ENCODE measurements around the gene DISP2.

DISP2 gene

GRCh38 chr15:40416056-40416455 is 58.0 kb downstream of the DISP2 start:
- H3K79me2 ChIP-seq (ENCODE audit: insufficient read depth, low read length), result no peaks in the 10 kb centered on the region
- H3K27ac ChIP-seq (ENCODE audit: low read depth, low read length), result no peak overlapping the region
- TF ChIP-seq EZH2phosphoT487 (conservative IDR thresholded peaks at IDR 0.05; ENCODE audit: low read length), result no peak
- TF ChIP-seq, protein P1, sequence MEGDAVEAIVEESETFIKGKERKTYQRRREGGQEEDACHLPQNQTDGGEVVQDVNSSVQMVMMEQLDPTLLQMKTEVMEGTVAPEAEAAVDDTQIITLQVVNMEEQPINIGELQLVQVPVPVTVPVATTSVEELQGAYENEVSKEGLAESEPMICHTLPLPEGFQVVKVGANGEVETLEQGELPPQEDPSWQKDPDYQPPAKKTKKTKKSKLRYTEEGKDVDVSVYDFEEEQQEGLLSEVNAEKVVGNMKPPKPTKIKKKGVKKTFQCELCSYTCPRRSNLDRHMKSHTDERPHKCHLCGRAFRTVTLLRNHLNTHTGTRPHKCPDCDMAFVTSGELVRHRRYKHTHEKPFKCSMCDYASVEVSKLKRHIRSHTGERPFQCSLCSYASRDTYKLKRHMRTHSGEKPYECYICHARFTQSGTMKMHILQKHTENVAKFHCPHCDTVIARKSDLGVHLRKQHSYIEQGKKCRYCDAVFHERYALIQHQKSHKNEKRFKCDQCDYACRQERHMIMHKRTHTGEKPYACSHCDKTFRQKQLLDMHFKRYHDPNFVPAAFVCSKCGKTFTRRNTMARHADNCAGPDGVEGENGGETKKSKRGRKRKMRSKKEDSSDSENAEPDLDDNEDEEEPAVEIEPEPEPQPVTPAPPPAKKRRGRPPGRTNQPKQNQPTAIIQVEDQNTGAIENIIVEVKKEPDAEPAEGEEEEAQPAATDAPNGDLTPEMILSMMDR (IDR thresholded peaks at IDR 0.05; ENCODE audit: insufficient read depth, low read length, poor library complexity, severe bottlenecking), result no peak
- H3F3A ChIP-seq (ENCODE audit: insufficient read depth), result peaks cover 3% of the 10 kb centered on the region; the same call in 1 of the 2 replicates
- no peaks in the 10 kb centered on the region for H3K27me3 ChIP-seq (ENCODE audit: low read length)
- H3K9ac ChIP-seq (ENCODE audit: low read length), result no peak overlapping the region
- no peak overlapping the region for H3K4me3 ChIP-seq (ENCODE audit: insufficient read depth, low read length, poor library complexity, severe bottlenecking)
- H4K20me1 ChIP-seq (ENCODE audit: low read depth, low read length), result no peaks in the 10 kb centered on the region
- no peaks in the 10 kb centered on the region for H3K9me2 ChIP-seq (replicated peaks; ENCODE audit: insufficient read depth, low read length)
- H3K4me2 ChIP-seq (ENCODE audit: low read depth, low read length, poor library complexity, severe bottlenecking), result no peak overlapping the region
- no peaks in the 10 kb centered on the region for H3K36me3 ChIP-seq (ENCODE audit: low read length)
- no peak overlapping the region for H2AFZ ChIP-seq (ENCODE audit: low read depth, low read length, severe bottlenecking)
- no peaks in the 10 kb centered on the region for H3K9me3 ChIP-seq (ENCODE audit: insufficient read depth, low read length)

DNA sequence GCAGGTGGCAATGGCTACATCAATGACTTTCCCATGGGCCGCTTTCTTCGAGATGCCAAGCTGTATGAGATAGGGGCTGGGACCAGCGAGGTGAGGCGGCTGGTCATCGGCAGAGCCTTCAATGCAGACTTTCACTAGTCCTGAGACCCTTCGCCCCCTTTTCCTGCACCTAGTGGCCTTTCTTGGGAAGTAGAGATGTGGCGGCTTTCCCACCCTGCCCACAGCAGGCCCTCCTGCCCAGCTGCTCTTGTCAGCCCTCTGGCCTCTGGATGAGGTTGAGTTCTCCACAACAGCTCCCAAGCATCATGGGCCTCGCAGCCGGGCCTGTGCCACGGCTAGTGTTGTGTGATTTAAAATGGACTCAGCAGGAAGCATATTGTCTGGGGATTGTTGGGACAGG is 60.1 kb downstream of the DISP2 start:
- Histone ChIP-seq H3K79me2 (ENCODE audit: insufficient read depth, low read length) (no peaks in the 10 kb centered on the region), H3K27me3 (ENCODE audit: low read length) (no peaks in the 10 kb centered on the region), H3K9me2 (replicated peaks; ENCODE audit: insufficient read depth, low read length) (no peaks in the 10 kb centered on the region), H2AFZ (ENCODE audit: low read depth, low read length, severe bottlenecking) (no peak overlapping the region), H3K27ac (ENCODE audit: low read depth, low read length) (no peak overlapping the region), H3F3A (ENCODE audit: insufficient read depth) (peaks cover 6% of the 10 kb centered on the region; the same call in 1 of the 2 replicates), H3K9me3 (ENCODE audit: insufficient read depth, low read length) (no peaks in the 10 kb centered on the region), H4K20me1 (ENCODE audit: low read depth, low read length) (no peaks in the 10 kb centered on the region), H3K36me3 (ENCODE audit: low read length) (no peaks in the 10 kb centered on the region), H3K4me3 (ENCODE audit: insufficient read depth, low read length, poor library complexity, severe bottlenecking) (no peak overlapping the region), H3K4me2 (ENCODE audit: low read depth, low read length, poor library complexity, severe bottlenecking) (no peak overlapping the region), H3K9ac (ENCODE audit: low read length) (no peak overlapping the region)
- TF ChIP-seq, protein P1 (IDR thresholded peaks at IDR 0.05; ENCODE audit: insufficient read depth, low read length, poor library complexity, severe bottlenecking), result no peak
- TF ChIP-seq EZH2phosphoT487 (conservative IDR thresholded peaks at IDR 0.05; ENCODE audit: low read length), result no peak

GRCh38 chr15:40420071-40420713 is 62.2 kb downstream of the DISP2 start:
- Histone ChIP-seq H3K4me2 (ENCODE audit: low read depth, low read length, poor library complexity, severe bottlenecking) (no peak overlapping the region), H2AFZ (ENCODE audit: low read depth, low read length, severe bottlenecking) (no peak overlapping the region), H3K79me2 (ENCODE audit: insufficient read depth, low read length) (no peaks in the 10 kb centered on the region), H3K9me2 (replicated peaks; ENCODE audit: insufficient read depth, low read length) (no peaks in the 10 kb centered on the region), H3K27ac (ENCODE audit: low read depth, low read length) (no peak overlapping the region), H3K27me3 (ENCODE audit: low read length) (no peaks in the 10 kb centered on the region), H3K9me3 (ENCODE audit: insufficient read depth, low read length) (no peaks in the 10 kb centered on the region), H3K9ac (ENCODE audit: low read length) (no peak overlapping the region), H4K20me1 (ENCODE audit: low read depth, low read length) (no peaks in the 10 kb centered on the region), H3K36me3 (ENCODE audit: low read length) (no peaks in the 10 kb centered on the region), H3F3A (ENCODE audit: insufficient read depth) (peaks cover 6% of the 10 kb centered on the region; the same call in 1 of the 2 replicates), H3K4me3 (ENCODE audit: insufficient read depth, low read length, poor library complexity, severe bottlenecking) (no peak overlapping the region)
- TF ChIP-seq, protein P1 (IDR thresholded peaks at IDR 0.05; ENCODE audit: insufficient read depth, low read length, poor library complexity, severe bottlenecking), result no peak
- TF ChIP-seq EZH2phosphoT487 (conservative IDR thresholded peaks at IDR 0.05; ENCODE audit: low read length), result no peak
